GM06990 (cell line): ENCODE measurements around the gene MRTO4.
"Not testable (repeated sequence)": the region's sequence is repeated elsewhere in the genome, so short reads cannot be mapped to it uniquely, and the experiment has no call there.

Experiments
- DNase-seq: peaks from one replicate; pipeline ENCODE4 v3.0.0-alpha.2; 2011; ENCODE audit not compliant: insufficient read length; ENCODE audit errors: extremely low read depth
- H3K27me3 ChIP-seq: replicated peaks from 2 replicates; pipeline ENCODE4 v1.6.0; 2011; ENCODE audit warnings: low read length; ENCODE audit not compliant: control insufficient read depth, insufficient read depth
- H3K36me3 ChIP-seq: 2 replicates; pipeline ENCODE4 v1.5.1; 2011; ENCODE audit warnings: low read length; ENCODE audit not compliant: control insufficient read depth, insufficient read depth
- H3K4me3 ChIP-seq: replicated peaks from 2 replicates; pipeline ENCODE4 v1.5.1; 2011; ENCODE audit warnings: low read depth, mild to moderate bottlenecking, control low read depth, low read length
- CTCF ChIP-seq: IDR thresholded peaks from 2 replicates; pipeline ENCODE4 v1.5.1; 2011; ENCODE audit warnings: low read length, control low read depth, mild to moderate bottlenecking, inconsistent platforms; ENCODE audit not compliant: insufficient read depth, poor library complexity, severe bottlenecking

MRTO4 gene

GRCh38 chr1:19262047-19262446 is 10.4 kb downstream of the MRTO4 start:
- Histone ChIP-seq H3K4me3 (no peak overlapping the region), H3K36me3 (peaks cover 29% of the 10 kb centered on the region), H3K27me3 (no peaks in the 10 kb centered on the region)
- no peak for TF ChIP-seq CTCF
- no peak for DNase-seq

- no peak overlapping the region for H3K4me3 ChIP-seq
- no peak for TF ChIP-seq CTCF
- no peak for DNase-seq
- H3K36me3 ChIP-seq = peaks cover 23% of the 10 kb centered on the region
- H3K27me3 ChIP-seq = no peaks in the 10 kb centered on the region
Observed at GRCh38 chr1:19262744-19263143, 11.1 kb downstream of the MRTO4 start.

GRCh38 chr1:19268445-19268844 is 16.8 kb downstream of the MRTO4 start:
- Histone ChIP-seq H3K27me3 (no peaks in the 10 kb centered on the region), H3K4me3 (no peak overlapping the region), H3K36me3 (no peaks in the 10 kb centered on the region)
- TF ChIP-seq CTCF = no peak
- no peak for DNase-seq

GRCh38 chr1:19269427-19270342 is 18.1 kb downstream of the MRTO4 start:
- not testable (repeated sequence) for H3K4me3 ChIP-seq, H3K36me3 ChIP-seq, H3K27me3 ChIP-seq, DNase-seq

- H3K4me3 ChIP-seq, H3K27me3 ChIP-seq, DNase-seq, H3K36me3 ChIP-seq: not testable (repeated sequence)
Observed at GRCh38 chr1:19270343-19270730, 18.7 kb downstream of the MRTO4 start.

GRCh38 chr1:19272064-19272463 is 20.5 kb downstream of the MRTO4 start:
- Histone ChIP-seq H3K4me3 (no peak overlapping the region), H3K27me3 (no peaks in the 10 kb centered on the region), H3K36me3 (no peaks in the 10 kb centered on the region)
- DNase-seq = no peak
- no peak for TF ChIP-seq CTCF
